Thoracic aorta (tissue), 2 donors: Measurements from ENCODE around the gene SLC35A1. TPM values are rescaled to one million over a fixed set of nuclear protein-coding genes. Genes with fewer than 3 reads are reported as not detected.

Experiments used
- ATAC-seq: fragments of 150-250 bp; one replicate; pipeline ENCODE4 v1.8.0; 2017; ENCODE audit warnings: low read depth; ENCODE audit not compliant: insufficient number of reproducible peaks, low FRiP score
- DNase-seq: peaks from one replicate; pipeline ENCODE4 v3.0.0-alpha.2; 2020; ENCODE audit warnings: low spot score
- H3K27ac ChIP-seq, 2 donors: fragments of 200-600 bp; sonication (generic); 1 replicate in 1 of 2; 2 replicates in 1 of 2; pipeline ENCODE4 v1.5.1; 2016; ENCODE audit warnings: mild to moderate bottlenecking in 2 of 2, moderate library complexity in 2 of 2
- H3K27me3 ChIP-seq: fragments of 200-600 bp; sonication (generic); replicated peaks from 2 replicates; pipeline ENCODE4 v1.6.0; 2016; ENCODE audit warnings: mild to moderate bottlenecking; ENCODE audit not compliant: insufficient read depth
- H3K36me3 ChIP-seq: fragments of 200-600 bp; sonication (generic); one replicate; pipeline ENCODE4 v1.5.1; 2016
- H3K4me1 ChIP-seq, 2 donors: fragments of 200-600 bp; sonication (generic); 1 replicate in 1 of 2; 2 replicates in 1 of 2; pipeline versions ENCODE4 v1.5.1 to v1.6.0; 2016; ENCODE audit warnings: low read depth in 2 of 2, mild to moderate bottlenecking in 1 of 2; ENCODE audit not compliant: control insufficient read depth in 1 of 2
- H3K4me3 ChIP-seq: fragments of 200-600 bp; sonication (generic); 2 replicates; pipeline ENCODE4 v1.5.1; 2016; ENCODE audit warnings: mild to moderate bottlenecking
- H3K9me3 ChIP-seq: fragments of 200-600 bp; sonication (generic); 2 replicates; pipeline ENCODE4 v1.5.1; 2016
- CTCF ChIP-seq: fragments of 200-600 bp; sonication (generic); IDR thresholded peaks from one replicate; pipeline ENCODE4 v1.5.1; 2019; ENCODE audit warnings: antibody characterized with exemption
- total RNA-seq, 2 donors: library from RNA; depleted of rRNA; stranded (reverse); fragments of >200 nt; gene quantifications; one replicate each; pipeline versions ENCODE4 v1.1.0 to v1.2.3, GENCODE V29; 2016

SLC35A1 gene
- total RNA-seq, 2 donors from 2014 or later, result 14.5 to 24.0 TPM

- ATAC-seq, result no peak
- Histone ChIP-seq H3K27ac (no peak overlapping the region), H3K9me3 (no peaks in the 10 kb centered on the region), H3K27me3 (no peaks in the 10 kb centered on the region), H3K4me3 (no peak overlapping the region), H3K36me3 (no peaks in the 10 kb centered on the region), H3K4me1 (no peaks in the 10 kb centered on the region)
- no peak for TF ChIP-seq CTCF
- DNase-seq, result no peak
Measured at GRCh38 chr6:87441711-87442110, 31.1 kb upstream of the SLC35A1 start.

- ATAC-seq (no peak), DNase-seq (no peak)
- Histone ChIP-seq H3K4me3 (no peak overlapping the region), H3K27me3 (no peaks in the 10 kb centered on the region), H3K27ac (no peak overlapping the region), H3K36me3 (no peaks in the 10 kb centered on the region), H3K9me3 (no peaks in the 10 kb centered on the region), H3K4me1 (no peaks in the 10 kb centered on the region)
- TF ChIP-seq CTCF, result no peak
Measured at GRCh38 chr6:87444362-87444761, 28.4 kb upstream of the SLC35A1 start.

- no peak for TF ChIP-seq CTCF
- ATAC-seq (no peak), DNase-seq (no peak)
- Histone ChIP-seq H3K36me3 (no peaks in the 10 kb centered on the region), H3K27me3 (no peaks in the 10 kb centered on the region), H3K9me3 (no peaks in the 10 kb centered on the region), H3K27ac (no peak overlapping the region), H3K4me1 (no peaks in the 10 kb centered on the region), H3K4me3 (no peak overlapping the region)
Measured at GRCh38 chr6:87465051-87465450, 7.7 kb upstream of the SLC35A1 start.

- Histone ChIP-seq H3K4me1 (peaks cover 8 to 10% of the 10 kb centered on the region in 2 donors), H3K9me3 (no peaks in the 10 kb centered on the region), H3K27ac (peak overlapping the region; percentile 88 to 92), H3K4me3 (peak overlapping the region; percentile 84), H3K27me3 (no peaks in the 10 kb centered on the region), H3K36me3 (no peaks in the 10 kb centered on the region)
- TF ChIP-seq CTCF, result no peak
- DNase-seq, result peak; percentile 2
- peak; percentile 10 for ATAC-seq
Measured at GRCh38 chr6:87473419-87473903, 687 bp downstream of the SLC35A1 start.

GRCh38 chr6:87481931-87482330, 9.2 kb downstream of the SLC35A1 start:
- Histone ChIP-seq H3K9me3 (no peaks in the 10 kb centered on the region), H3K4me3 (no peak overlapping the region), H3K27ac (no peak overlapping the region), H3K27me3 (no peaks in the 10 kb centered on the region), H3K36me3 (no peaks in the 10 kb centered on the region), H3K4me1 (no peaks in the 10 kb centered on the region)
- ATAC-seq (no peak), DNase-seq (no peak)
- TF ChIP-seq CTCF, result no peak
